Measurements from ENCODE around the gene GABRG2. TPM values are rescaled to one million over a fixed set of nuclear protein-coding genes. Genes with fewer than 3 reads are reported as not detected.

The GABRG2 gene
- total RNA-seq, 1 donor from 2014 or later: not detected

DNA sequence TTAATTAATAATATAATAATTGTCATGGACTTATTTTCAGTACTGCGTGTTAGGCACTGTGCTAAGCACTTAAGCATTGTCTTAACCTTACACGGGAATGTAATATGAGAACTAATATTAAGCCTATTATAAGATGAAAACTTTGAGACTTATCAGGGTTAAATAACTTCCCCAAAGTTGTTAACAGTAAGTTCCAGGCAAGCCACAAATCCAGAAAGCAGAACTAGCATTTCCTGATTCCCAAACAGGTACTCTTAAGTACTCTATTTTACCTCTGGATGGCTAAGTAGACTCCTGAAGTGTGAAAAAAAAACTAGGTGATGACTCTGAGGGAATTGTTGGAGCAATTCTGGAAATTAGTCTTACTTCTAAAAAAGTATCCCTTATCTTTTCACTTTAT lies 23.8 kb downstream of the GABRG2 start:
- H3K9me3 Mint-ChIP-seq (ENCODE audit: unreplicated experiment): no peaks in the 10 kb centered on the region
- H3K4me1 Mint-ChIP-seq (ENCODE audit: unreplicated experiment): no peaks in the 10 kb centered on the region
- H3K27ac Mint-ChIP-seq (ENCODE audit: unreplicated experiment): no peak overlapping the region
- H3K27me3 Mint-ChIP-seq (ENCODE audit: unreplicated experiment): no peaks in the 10 kb centered on the region
- TF ChIP-seq, protein P1, sequence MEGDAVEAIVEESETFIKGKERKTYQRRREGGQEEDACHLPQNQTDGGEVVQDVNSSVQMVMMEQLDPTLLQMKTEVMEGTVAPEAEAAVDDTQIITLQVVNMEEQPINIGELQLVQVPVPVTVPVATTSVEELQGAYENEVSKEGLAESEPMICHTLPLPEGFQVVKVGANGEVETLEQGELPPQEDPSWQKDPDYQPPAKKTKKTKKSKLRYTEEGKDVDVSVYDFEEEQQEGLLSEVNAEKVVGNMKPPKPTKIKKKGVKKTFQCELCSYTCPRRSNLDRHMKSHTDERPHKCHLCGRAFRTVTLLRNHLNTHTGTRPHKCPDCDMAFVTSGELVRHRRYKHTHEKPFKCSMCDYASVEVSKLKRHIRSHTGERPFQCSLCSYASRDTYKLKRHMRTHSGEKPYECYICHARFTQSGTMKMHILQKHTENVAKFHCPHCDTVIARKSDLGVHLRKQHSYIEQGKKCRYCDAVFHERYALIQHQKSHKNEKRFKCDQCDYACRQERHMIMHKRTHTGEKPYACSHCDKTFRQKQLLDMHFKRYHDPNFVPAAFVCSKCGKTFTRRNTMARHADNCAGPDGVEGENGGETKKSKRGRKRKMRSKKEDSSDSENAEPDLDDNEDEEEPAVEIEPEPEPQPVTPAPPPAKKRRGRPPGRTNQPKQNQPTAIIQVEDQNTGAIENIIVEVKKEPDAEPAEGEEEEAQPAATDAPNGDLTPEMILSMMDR (IDR thresholded peaks at IDR 0.05): no peak
- H3K4me3 Mint-ChIP-seq (ENCODE audit: unreplicated experiment): no peak overlapping the region
- DNase-seq (ENCODE audit: extremely low spot score, unreplicated experiment): no peak
- no peaks in the 10 kb centered on the region for H3K36me3 Mint-ChIP-seq (ENCODE audit: unreplicated experiment)

DNA sequence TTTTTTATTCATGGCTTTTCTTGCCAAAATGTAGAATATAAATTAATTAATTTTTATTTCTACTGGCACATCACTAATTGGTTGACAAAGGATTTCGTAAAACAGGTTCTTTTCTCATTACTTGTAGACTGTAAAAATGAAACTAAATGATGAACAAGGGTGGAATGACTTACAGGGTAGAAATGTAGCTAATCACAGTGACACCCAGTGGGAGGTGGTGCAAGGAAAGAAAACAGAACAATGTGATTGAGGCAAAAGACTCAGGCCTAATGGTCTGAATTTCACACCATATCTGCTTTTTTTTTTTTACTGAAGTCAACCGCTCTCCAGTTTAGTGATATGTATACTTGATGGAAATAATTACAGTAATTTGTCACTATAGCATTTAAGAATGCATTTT lies 28.9 kb downstream of the GABRG2 start:
- no peaks in the 10 kb centered on the region for H3K36me3 Mint-ChIP-seq (ENCODE audit: unreplicated experiment)
- H3K9me3 Mint-ChIP-seq (ENCODE audit: unreplicated experiment): no peaks in the 10 kb centered on the region
- DNase-seq (ENCODE audit: extremely low spot score, unreplicated experiment): no peak
- TF ChIP-seq, protein P1 (IDR thresholded peaks at IDR 0.05): no peak
- H3K4me1 Mint-ChIP-seq (ENCODE audit: unreplicated experiment): no peaks in the 10 kb centered on the region
- H3K4me3 Mint-ChIP-seq (ENCODE audit: unreplicated experiment): no peak overlapping the region
- H3K27ac Mint-ChIP-seq (ENCODE audit: unreplicated experiment): no peak overlapping the region
- H3K27me3 Mint-ChIP-seq (ENCODE audit: unreplicated experiment): no peaks in the 10 kb centered on the region

DNA sequence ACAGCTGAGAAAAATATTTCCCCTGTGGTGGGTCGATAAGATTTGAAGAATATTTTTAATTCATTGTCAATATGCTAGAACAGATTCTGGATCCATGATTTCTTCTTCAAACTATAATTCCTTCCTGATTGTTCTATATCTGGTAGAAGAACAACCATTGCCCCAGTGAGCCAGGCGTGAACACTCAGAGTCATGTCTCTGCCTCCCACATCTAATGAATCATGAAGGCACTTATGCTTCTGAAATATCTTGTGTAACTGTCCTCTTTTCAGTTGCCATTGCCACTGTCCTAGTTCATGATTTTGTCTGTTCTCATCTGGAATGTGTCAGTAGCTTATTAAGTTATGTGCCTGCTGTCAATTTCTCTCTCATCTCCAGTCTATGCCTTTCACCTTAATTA lies 40.0 kb downstream of the GABRG2 start:
- Mint-ChIP-seq H3K27ac (ENCODE audit: unreplicated experiment) (no peak overlapping the region), H3K27me3 (ENCODE audit: unreplicated experiment) (no peaks in the 10 kb centered on the region), H3K36me3 (ENCODE audit: unreplicated experiment) (no peaks in the 10 kb centered on the region), H3K4me1 (ENCODE audit: unreplicated experiment) (no peaks in the 10 kb centered on the region), H3K4me3 (ENCODE audit: unreplicated experiment) (no peak overlapping the region), H3K9me3 (ENCODE audit: unreplicated experiment) (no peaks in the 10 kb centered on the region)
- DNase-seq (ENCODE audit: extremely low spot score, unreplicated experiment): no peak
- TF ChIP-seq, protein P1 (IDR thresholded peaks at IDR 0.05): no peak

DNA sequence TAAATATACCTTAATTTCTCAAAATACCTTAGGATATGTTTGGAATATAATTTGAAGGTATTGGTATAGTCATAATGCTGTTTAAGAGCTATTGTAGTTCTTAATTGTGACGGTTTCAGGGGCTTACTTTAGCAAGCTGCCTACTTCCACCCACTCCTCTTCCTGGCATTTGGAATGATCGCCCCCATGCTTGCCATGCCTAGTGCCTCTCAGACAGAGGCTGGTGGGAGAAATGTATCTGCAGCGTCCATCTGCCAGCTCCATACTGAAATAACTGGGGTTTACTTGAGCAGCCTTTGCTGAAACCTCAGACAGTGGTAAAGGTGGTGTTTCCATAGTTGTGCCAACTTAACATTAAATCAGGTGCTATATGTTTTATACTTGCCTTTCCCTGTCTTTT lies 52.2 kb downstream of the GABRG2 start:
- H3K27me3 Mint-ChIP-seq (ENCODE audit: unreplicated experiment): no peaks in the 10 kb centered on the region
- TF ChIP-seq, protein P1 (IDR thresholded peaks at IDR 0.05): no peak
- no peaks in the 10 kb centered on the region for H3K36me3 Mint-ChIP-seq (ENCODE audit: unreplicated experiment)
- no peaks in the 10 kb centered on the region for H3K4me1 Mint-ChIP-seq (ENCODE audit: unreplicated experiment)
- no peak for DNase-seq (ENCODE audit: extremely low spot score, unreplicated experiment)
- no peak overlapping the region for H3K27ac Mint-ChIP-seq (ENCODE audit: unreplicated experiment)
- H3K9me3 Mint-ChIP-seq (ENCODE audit: unreplicated experiment): no peaks in the 10 kb centered on the region
- no peak overlapping the region for H3K4me3 Mint-ChIP-seq (ENCODE audit: unreplicated experiment)

DNA sequence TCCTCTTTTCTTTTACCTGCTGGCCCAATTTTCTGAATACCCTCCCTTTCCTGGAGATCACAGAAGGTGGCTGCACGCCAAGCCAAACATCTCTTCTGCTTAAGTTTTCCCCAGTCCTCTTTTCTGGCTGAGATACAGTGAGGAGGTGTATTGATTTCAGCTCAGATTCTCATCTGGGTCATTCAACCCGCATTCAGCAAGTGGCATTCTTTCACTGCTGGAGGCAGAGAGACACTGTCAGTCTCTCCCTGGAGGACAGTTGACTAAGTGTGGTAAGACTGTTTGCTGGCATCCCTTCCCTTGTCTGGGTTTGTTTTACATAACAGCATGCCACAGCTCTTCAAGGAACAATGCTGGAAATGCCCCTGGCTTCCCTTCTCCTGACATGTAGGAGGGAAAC lies 60.5 kb downstream of the GABRG2 start:
- TF ChIP-seq, protein P1 (IDR thresholded peaks at IDR 0.05): no peak
- no peak for DNase-seq (ENCODE audit: extremely low spot score, unreplicated experiment)
- Mint-ChIP-seq H3K27me3 (ENCODE audit: unreplicated experiment) (no peaks in the 10 kb centered on the region), H3K4me3 (ENCODE audit: unreplicated experiment) (no peak overlapping the region), H3K4me1 (ENCODE audit: unreplicated experiment) (no peaks in the 10 kb centered on the region), H3K9me3 (ENCODE audit: unreplicated experiment) (no peaks in the 10 kb centered on the region), H3K27ac (ENCODE audit: unreplicated experiment) (no peak overlapping the region), H3K36me3 (ENCODE audit: unreplicated experiment) (no peaks in the 10 kb centered on the region)
